ENCODE results near the gene RTRAF. TPM values are rescaled to one million over a fixed set of nuclear protein-coding genes. Genes with fewer than 3 reads are reported as not detected.

The RTRAF gene
- total and polyA plus RNA-seq, 4 donors = 21.6 to 119 (median 66.6) TPM

GRCh38 chr14:52018252-52018651 lies 28.9 kb downstream of the RTRAF start:
- no peak overlapping the region for H3K27ac ChIP-seq (ENCODE audit: low read depth in 1 of 2, low read length in 2 of 2)
- no peak overlapping the region for H3K4me3 ChIP-seq (ENCODE audit: low read depth in 1 of 3, low read length in 3 of 3)
- no peaks in the 10 kb centered on the region for H3K36me3 ChIP-seq (ENCODE audit: control insufficient read depth in 4 of 4, insufficient read depth in 3 of 4, low read depth in 1 of 4, low read length in 3 of 4)
- no peaks in the 10 kb centered on the region for H3K27me3 ChIP-seq (ENCODE audit: control insufficient read depth in 4 of 4, insufficient read depth in 4 of 4, low read length in 3 of 4)
- no peaks in the 10 kb centered on the region for H3K9me3 ChIP-seq (ENCODE audit: control insufficient read depth in 4 of 4, low read length in 3 of 4)
- H3K4me1 ChIP-seq (ENCODE audit: control insufficient read depth in 4 of 4, insufficient read depth in 4 of 4, low read length in 3 of 4) = no peaks in the 10 kb centered on the region
- TF ChIP-seq HNF4A (conservative IDR thresholded peaks at IDR 0.05) (no peak), CTCF (IDR thresholded peaks at IDR 0.05; ENCODE audit: low read depth, low read length, missing input control) (no peak), EGR1 (IDR thresholded peaks at IDR 0.05; ENCODE audit: low read depth in 2 of 2) (no peak), RAD21 (IDR thresholded peaks at IDR 0.05) (no peak), RXRA (IDR thresholded peaks at IDR 0.05) (no peak), ZBTB33 (IDR thresholded peaks at IDR 0.05) (no peak), HNF4G (IDR thresholded peaks at IDR 0.05) (no peak), SP1 (IDR thresholded peaks at IDR 0.05) (no peak), REST (IDR thresholded peaks at IDR 0.05) (no peak), TAF1 (conservative IDR thresholded peaks at IDR 0.05) (no peak), FOXA2 (IDR thresholded peaks at IDR 0.05) (no peak), GABPA (IDR thresholded peaks at IDR 0.05 in 1 of 2, conservative IDR thresholded peaks at IDR 0.05 in 1 of 2) (no peak), NR2F2 (IDR thresholded peaks at IDR 0.05) (no peak), YY1 (IDR thresholded peaks at IDR 0.05) (no peak), FOXA1 (IDR thresholded peaks at IDR 0.05) (no peak)
- TF ChIP-seq, protein P1, sequence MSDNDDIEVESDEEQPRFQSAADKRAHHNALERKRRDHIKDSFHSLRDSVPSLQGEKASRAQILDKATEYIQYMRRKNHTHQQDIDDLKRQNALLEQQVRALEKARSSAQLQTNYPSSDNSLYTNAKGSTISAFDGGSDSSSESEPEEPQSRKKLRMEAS (IDR thresholded peaks at IDR 0.05) = no peak
- TF ChIP-seq, protein P2, sequence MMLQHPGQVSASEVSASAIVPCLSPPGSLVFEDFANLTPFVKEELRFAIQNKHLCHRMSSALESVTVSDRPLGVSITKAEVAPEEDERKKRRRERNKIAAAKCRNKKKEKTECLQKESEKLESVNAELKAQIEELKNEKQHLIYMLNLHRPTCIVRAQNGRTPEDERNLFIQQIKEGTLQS (IDR thresholded peaks at IDR 0.05) = no peak
- DNase-seq (ENCODE audit: low spot score) = no peak
- H3K9ac ChIP-seq (ENCODE audit: low read depth in 1 of 2, low read length in 2 of 2) = no peak overlapping the region
- 83% methylated on average over 4 of the region's 4 CpGs for WGBS

GRCh38 chr14:52018970-52019369 lies 29.6 kb downstream of the RTRAF start:
- Histone ChIP-seq H3K27me3 (ENCODE audit: control insufficient read depth in 4 of 4, insufficient read depth in 4 of 4, low read length in 3 of 4) (no peaks in the 10 kb centered on the region), H3K4me3 (ENCODE audit: low read depth in 1 of 3, low read length in 3 of 3) (no peak overlapping the region), H3K36me3 (ENCODE audit: control insufficient read depth in 4 of 4, insufficient read depth in 3 of 4, low read depth in 1 of 4, low read length in 3 of 4) (no peaks in the 10 kb centered on the region), H3K4me1 (ENCODE audit: control insufficient read depth in 4 of 4, insufficient read depth in 4 of 4, low read length in 3 of 4) (no peaks in the 10 kb centered on the region), H3K9ac (ENCODE audit: low read depth in 1 of 2, low read length in 2 of 2) (no peak overlapping the region), H3K27ac (ENCODE audit: low read depth in 1 of 2, low read length in 2 of 2) (no peak overlapping the region), H3K9me3 (ENCODE audit: control insufficient read depth in 4 of 4, low read length in 3 of 4) (no peaks in the 10 kb centered on the region)
- 97% methylated on average over 8 of the region's 8 CpGs for WGBS
- DNase-seq (ENCODE audit: low spot score) = no peak
- TF ChIP-seq RAD21 (IDR thresholded peaks at IDR 0.05) (no peak), NR2F2 (IDR thresholded peaks at IDR 0.05) (no peak), SP1 (IDR thresholded peaks at IDR 0.05) (no peak), RXRA (IDR thresholded peaks at IDR 0.05) (no peak), ZBTB33 (IDR thresholded peaks at IDR 0.05) (no peak), TAF1 (conservative IDR thresholded peaks at IDR 0.05) (no peak), HNF4G (IDR thresholded peaks at IDR 0.05) (no peak), CTCF (IDR thresholded peaks at IDR 0.05; ENCODE audit: low read depth, low read length, missing input control) (no peak), HNF4A (conservative IDR thresholded peaks at IDR 0.05) (no peak), FOXA1 (IDR thresholded peaks at IDR 0.05) (no peak), JUND (IDR thresholded peaks at IDR 0.05) (no peak)
- TF ChIP-seq, protein P2 (IDR thresholded peaks at IDR 0.05) = no peak
- TF ChIP-seq, protein P1 (IDR thresholded peaks at IDR 0.05) = no peak
